Measurements from ENCODE around the gene BMP7.

BMP7 gene

DNA sequence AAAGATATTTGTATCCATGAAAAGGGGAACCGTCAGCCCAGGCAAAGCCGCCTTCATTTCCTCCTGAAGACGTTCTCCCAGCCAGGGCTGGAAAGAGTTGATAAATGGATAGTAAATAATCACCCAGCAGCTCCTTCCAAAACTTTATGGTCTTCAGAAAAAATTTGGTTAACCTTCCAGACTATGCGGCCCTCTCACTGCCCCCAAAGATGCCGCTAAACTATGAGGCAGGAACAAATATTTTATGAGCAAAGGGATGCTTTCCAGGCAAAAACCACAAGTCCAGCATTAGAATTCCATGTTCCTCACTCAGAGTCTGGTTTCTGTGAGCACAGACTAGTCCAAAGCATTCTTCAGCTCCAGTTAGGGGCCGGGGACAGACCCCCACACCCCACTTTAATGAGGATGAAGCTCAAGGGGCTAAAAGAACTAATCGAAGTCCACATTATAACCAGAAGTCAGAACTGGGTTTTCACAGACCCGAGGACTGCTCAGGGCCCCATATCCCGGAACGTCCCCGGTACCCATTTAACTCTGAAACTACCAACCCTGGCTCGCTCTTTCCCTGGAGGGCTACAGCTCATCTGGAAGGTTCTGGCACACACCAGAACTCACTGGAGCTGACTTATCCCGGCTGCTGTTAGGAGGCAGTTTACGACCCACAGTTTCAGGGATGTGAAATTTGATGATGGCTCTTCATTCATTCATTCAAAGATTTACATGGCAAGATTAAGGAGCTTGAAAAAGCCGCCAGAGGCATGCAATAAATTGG, 29.4 kb downstream of the BMP7 start:
- Histone ChIP-seq H3K9me3 (ENCODE audit: control insufficient read depth in 1 of 2, low read length in 2 of 2) (no peaks in the 10 kb centered on the region), H3K27me3 (ENCODE audit: low read depth, low read length) (no peaks in the 10 kb centered on the region), H3K4me1 (ENCODE audit: control insufficient read depth in 1 of 2, insufficient read depth in 2 of 2, low read length in 2 of 2) (peaks cover 0 to 4% of the 10 kb centered on the region in 2 donors), H3K27ac (ENCODE audit: low read length) (no peak overlapping the region), H3K36me3 (ENCODE audit: control insufficient read depth in 1 of 2, insufficient read depth in 2 of 2, low read length in 2 of 2) (no peaks in the 10 kb centered on the region), H3K4me3 (ENCODE audit: low read depth in 1 of 2, low read length in 2 of 2) (no peak overlapping the region)

DNA sequence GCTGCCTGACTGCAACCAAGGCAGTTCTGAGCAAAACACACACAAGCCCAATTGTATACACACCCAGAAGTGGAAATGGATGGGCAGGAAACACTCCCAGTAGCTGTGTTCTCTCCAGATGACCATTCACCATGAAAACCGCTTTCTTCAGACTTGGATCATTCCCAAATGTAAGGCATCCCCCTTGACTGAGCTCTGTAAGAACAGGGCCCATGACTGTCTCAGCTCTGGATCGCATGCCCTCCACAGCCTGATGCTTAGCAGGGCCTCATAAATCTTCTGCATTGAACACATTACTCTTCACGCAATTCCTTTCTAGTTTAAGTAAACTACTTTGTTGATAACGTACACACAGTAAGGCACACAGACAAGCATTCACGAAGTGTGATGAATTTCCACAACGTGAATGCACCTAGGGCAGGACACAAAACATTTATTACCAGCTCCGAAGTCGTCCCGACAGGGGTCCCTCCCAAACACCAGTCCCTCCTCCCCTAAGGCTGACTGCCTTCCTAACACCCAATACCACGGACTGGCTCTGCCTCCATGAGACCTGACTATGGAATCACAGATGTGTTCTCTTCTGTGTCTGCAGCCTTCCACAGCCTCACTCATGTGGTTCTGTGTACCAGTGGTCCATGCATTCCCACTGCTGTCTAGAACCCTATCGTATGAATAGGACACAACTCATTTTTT, 31.7 kb downstream of the BMP7 start:
- no peaks in the 10 kb centered on the region for H3K36me3 ChIP-seq (ENCODE audit: control insufficient read depth in 1 of 2, insufficient read depth in 2 of 2, low read length in 2 of 2)
- H3K27me3 ChIP-seq (ENCODE audit: low read depth, low read length) = no peaks in the 10 kb centered on the region
- no peaks in the 10 kb centered on the region for H3K9me3 ChIP-seq (ENCODE audit: control insufficient read depth in 1 of 2, low read length in 2 of 2)
- H3K4me1 ChIP-seq (ENCODE audit: control insufficient read depth in 1 of 2, insufficient read depth in 2 of 2, low read length in 2 of 2) = no peaks in the 10 kb centered on the region
- H3K27ac ChIP-seq (ENCODE audit: low read length) = no peak overlapping the region
- no peak overlapping the region for H3K4me3 ChIP-seq (ENCODE audit: low read depth in 1 of 2, low read length in 2 of 2)

DNA sequence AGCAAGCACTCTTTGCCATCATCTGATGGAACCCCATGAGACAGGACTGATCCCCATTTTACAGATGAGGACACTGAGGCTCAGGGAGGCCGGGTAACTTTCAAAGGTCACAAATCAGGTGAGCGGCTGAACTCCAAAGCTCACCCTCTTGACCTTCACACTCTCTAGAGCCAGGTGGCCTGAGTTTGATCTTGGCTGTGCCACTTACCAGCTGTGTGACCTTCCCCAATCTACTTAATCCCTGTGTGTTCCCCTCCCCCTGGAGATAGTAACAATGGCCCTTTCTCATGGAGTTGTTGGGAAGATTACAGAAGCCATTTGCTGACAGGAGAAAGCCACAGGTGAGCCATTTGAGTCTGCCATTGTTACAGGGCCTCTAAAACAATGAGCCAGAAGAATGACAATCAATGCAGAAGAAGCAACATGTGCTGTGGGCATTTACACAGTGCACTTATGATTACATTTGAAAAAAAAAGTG, 34.5 kb downstream of the BMP7 start:
- Histone ChIP-seq H3K27ac (ENCODE audit: low read length) (no peak overlapping the region), H3K9me3 (ENCODE audit: control insufficient read depth in 1 of 2, low read length in 2 of 2) (no peaks in the 10 kb centered on the region), H3K4me1 (ENCODE audit: control insufficient read depth in 1 of 2, insufficient read depth in 2 of 2, low read length in 2 of 2) (no peaks in the 10 kb centered on the region), H3K27me3 (ENCODE audit: low read depth, low read length) (no peaks in the 10 kb centered on the region), H3K4me3 (ENCODE audit: low read depth in 1 of 2, low read length in 2 of 2) (no peak overlapping the region), H3K36me3 (ENCODE audit: control insufficient read depth in 1 of 2, insufficient read depth in 2 of 2, low read length in 2 of 2) (no peaks in the 10 kb centered on the region)

DNA sequence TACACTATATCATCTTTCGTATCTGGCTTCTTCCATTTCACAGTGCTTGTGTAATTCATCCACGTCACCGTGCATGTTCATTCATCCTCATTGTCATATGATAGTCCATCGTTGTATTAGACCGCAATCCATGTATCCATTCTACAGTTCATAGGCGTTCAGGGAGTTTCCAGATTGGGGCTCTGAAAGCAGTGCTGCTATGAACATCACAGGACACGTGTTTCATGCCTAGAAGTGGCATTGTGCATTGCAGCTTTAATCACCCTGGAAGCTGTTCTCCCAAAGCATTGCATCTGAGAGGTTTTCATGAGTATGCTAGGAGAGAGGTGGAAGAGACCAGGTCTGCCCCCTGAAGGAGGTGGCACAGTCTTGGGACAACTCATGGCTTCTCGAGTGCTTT, 35.3 kb downstream of the BMP7 start:
- Histone ChIP-seq H3K36me3 (ENCODE audit: control insufficient read depth in 1 of 2, insufficient read depth in 2 of 2, low read length in 2 of 2) (no peaks in the 10 kb centered on the region), H3K27ac (ENCODE audit: low read length) (no peak overlapping the region), H3K4me3 (ENCODE audit: low read depth in 1 of 2, low read length in 2 of 2) (no peak overlapping the region), H3K9me3 (ENCODE audit: control insufficient read depth in 1 of 2, low read length in 2 of 2) (no peaks in the 10 kb centered on the region), H3K4me1 (ENCODE audit: control insufficient read depth in 1 of 2, insufficient read depth in 2 of 2, low read length in 2 of 2) (no peaks in the 10 kb centered on the region), H3K27me3 (ENCODE audit: low read depth, low read length) (no peaks in the 10 kb centered on the region)

DNA sequence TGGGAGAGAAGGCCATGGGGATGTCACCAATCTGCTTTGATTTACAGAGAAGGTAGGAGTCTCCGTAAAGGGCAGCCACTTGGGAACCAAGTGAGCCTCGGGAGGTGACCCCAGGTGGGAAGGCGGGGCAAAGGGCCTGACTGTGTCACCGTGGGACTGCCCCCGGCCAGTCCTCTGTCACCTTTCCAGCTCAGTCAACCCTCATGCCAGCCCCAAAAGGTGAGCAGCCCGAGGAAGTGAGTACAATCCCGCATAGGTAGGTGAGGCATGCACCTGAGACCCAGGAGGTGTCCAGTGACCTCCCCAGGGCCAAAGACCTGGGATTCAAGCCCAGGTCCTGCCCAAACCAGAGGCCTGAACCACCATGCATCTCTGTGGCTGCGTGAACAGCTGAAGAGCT, 36.2 kb downstream of the BMP7 start:
- Histone ChIP-seq H3K27ac (ENCODE audit: low read length) (no peak overlapping the region), H3K4me1 (ENCODE audit: control insufficient read depth in 1 of 2, insufficient read depth in 2 of 2, low read length in 2 of 2) (no peaks in the 10 kb centered on the region), H3K9me3 (ENCODE audit: control insufficient read depth in 1 of 2, low read length in 2 of 2) (no peaks in the 10 kb centered on the region), H3K36me3 (ENCODE audit: control insufficient read depth in 1 of 2, insufficient read depth in 2 of 2, low read length in 2 of 2) (no peaks in the 10 kb centered on the region), H3K27me3 (ENCODE audit: low read depth, low read length) (no peaks in the 10 kb centered on the region), H3K4me3 (ENCODE audit: low read depth in 1 of 2, low read length in 2 of 2) (no peak overlapping the region)

DNA sequence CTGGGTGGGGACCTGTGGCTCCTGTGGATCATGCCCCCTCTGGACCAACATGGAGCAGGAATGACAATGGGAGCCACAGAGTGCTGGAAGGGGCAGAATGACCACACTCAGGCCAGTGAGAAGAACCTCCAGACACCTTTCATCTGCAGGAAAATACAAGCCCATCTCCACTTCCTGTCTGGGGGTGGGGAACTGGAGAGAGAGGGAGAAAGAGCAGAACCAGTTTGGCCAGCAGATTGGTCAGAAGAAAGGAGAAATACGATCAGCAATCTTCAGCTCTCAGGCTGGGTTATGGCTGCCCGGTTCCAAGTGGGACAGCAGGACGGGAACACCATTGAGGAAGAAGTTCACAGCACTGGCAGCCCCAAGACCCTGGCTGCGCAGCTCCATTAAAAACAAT, 37.0 kb downstream of the BMP7 start:
- H3K9me3 ChIP-seq (ENCODE audit: control insufficient read depth in 1 of 2, low read length in 2 of 2) = no peaks in the 10 kb centered on the region
- no peak overlapping the region for H3K27ac ChIP-seq (ENCODE audit: low read length)
- H3K4me3 ChIP-seq (ENCODE audit: low read depth in 1 of 2, low read length in 2 of 2) = no peak overlapping the region
- H3K4me1 ChIP-seq (ENCODE audit: control insufficient read depth in 1 of 2, insufficient read depth in 2 of 2, low read length in 2 of 2) = no peaks in the 10 kb centered on the region
- no peaks in the 10 kb centered on the region for H3K36me3 ChIP-seq (ENCODE audit: control insufficient read depth in 1 of 2, insufficient read depth in 2 of 2, low read length in 2 of 2)
- no peaks in the 10 kb centered on the region for H3K27me3 ChIP-seq (ENCODE audit: low read depth, low read length)

DNA sequence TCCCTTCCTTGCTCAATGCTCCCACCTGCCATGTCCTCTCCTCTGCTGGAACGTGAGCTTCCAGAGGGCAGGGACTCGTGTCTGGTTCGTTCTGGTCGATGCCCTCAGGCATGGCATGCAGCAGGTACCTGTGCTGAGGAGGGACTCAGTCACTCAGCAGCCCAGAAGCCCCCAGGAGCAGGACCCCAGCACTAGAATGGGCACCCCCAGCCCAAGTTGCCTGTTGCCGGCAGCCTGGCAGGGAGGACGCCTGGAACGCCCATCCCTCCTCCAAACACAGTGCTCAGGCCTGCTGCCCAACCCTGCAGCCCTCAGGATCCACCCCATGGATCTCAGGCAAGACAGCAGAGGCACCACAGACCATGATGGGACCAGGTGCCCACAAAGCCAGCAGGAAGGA, 40.6 kb downstream of the BMP7 start:
- no peaks in the 10 kb centered on the region for H3K4me1 ChIP-seq (ENCODE audit: control insufficient read depth in 1 of 2, insufficient read depth in 2 of 2, low read length in 2 of 2)

DNA sequence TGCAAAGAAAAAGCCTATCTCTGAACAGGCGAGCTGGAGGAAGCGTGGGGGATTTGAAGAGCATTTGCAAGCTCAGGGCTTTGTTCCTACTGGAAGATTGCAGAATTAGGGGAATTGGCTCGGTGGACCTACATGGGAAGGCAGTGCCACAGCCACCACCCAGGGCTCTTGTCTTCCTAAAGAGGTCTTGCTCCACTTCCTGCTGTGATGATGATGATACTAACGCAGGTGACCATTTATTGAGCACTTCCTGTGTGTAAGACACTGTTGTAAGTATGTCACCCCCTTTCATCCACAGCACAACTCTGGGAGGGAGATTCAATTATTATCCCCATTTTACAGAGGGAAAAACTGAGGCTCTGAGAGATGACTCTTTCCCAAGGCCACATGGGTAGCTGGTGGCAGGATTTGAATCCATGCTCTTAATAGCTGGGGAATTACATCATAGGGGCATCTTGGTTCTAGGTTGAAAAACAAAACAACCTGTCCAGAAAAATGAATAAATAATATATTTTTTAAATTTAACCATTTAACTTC, 41.2 kb downstream of the BMP7 start:
- H3K9me3 ChIP-seq (ENCODE audit: control insufficient read depth in 1 of 2, low read length in 2 of 2) = no peaks in the 10 kb centered on the region
- no peak overlapping the region for H3K4me3 ChIP-seq (ENCODE audit: low read depth in 1 of 2, low read length in 2 of 2)
- no peaks in the 10 kb centered on the region for H3K4me1 ChIP-seq (ENCODE audit: control insufficient read depth in 1 of 2, insufficient read depth in 2 of 2, low read length in 2 of 2)
- H3K27me3 ChIP-seq (ENCODE audit: low read depth, low read length) = no peaks in the 10 kb centered on the region
- no peaks in the 10 kb centered on the region for H3K36me3 ChIP-seq (ENCODE audit: control insufficient read depth in 1 of 2, insufficient read depth in 2 of 2, low read length in 2 of 2)
- H3K27ac ChIP-seq (ENCODE audit: low read length) = no peak overlapping the region

More for the DNA sequence above, 40.6 kb downstream of the BMP7 start:
- Histone ChIP-seq H3K36me3 (ENCODE audit: control insufficient read depth in 1 of 2, insufficient read depth in 2 of 2, low read length in 2 of 2) (no peaks in the 10 kb centered on the region), H3K27me3 (ENCODE audit: low read depth, low read length) (no peaks in the 10 kb centered on the region), H3K9me3 (ENCODE audit: control insufficient read depth in 1 of 2, low read length in 2 of 2) (no peaks in the 10 kb centered on the region), H3K27ac (ENCODE audit: low read length) (no peak overlapping the region), H3K4me3 (ENCODE audit: low read depth in 1 of 2, low read length in 2 of 2) (no peak overlapping the region)

DNA sequence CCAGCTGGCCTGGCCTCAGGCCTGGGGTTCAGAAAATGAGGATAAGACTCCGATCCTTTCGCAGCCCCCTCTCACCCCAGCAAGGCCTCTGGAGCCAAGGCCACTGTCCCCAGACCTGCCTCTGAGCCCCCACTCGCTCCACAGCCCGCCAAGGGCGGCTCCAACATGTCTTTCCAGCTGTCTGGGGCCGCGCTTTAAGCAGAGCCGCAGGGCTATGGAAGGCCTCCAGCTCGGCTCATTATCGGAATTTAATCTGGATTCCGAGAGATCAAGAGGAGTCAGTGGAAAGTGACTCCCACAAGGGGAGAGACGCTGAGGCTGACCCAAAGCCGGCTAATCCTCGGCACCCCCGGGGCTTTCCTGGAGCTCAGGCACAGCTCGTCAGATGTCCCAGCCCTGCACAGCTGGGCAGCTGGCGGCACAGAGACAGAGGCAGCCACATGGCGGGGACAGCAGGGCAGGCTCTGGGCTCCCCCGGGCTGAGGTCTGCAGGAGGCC, 41.8 kb downstream of the BMP7 start:
- no peaks in the 10 kb centered on the region for H3K36me3 ChIP-seq (ENCODE audit: control insufficient read depth in 1 of 2, insufficient read depth in 2 of 2, low read length in 2 of 2)
- H3K27ac ChIP-seq (ENCODE audit: low read length) = no peak overlapping the region
- no peaks in the 10 kb centered on the region for H3K9me3 ChIP-seq (ENCODE audit: control insufficient read depth in 1 of 2, low read length in 2 of 2)
- no peak overlapping the region for H3K4me3 ChIP-seq (ENCODE audit: low read depth in 1 of 2, low read length in 2 of 2)
- no peaks in the 10 kb centered on the region for H3K27me3 ChIP-seq (ENCODE audit: low read depth, low read length)
- no peaks in the 10 kb centered on the region for H3K4me1 ChIP-seq (ENCODE audit: control insufficient read depth in 1 of 2, insufficient read depth in 2 of 2, low read length in 2 of 2)

DNA sequence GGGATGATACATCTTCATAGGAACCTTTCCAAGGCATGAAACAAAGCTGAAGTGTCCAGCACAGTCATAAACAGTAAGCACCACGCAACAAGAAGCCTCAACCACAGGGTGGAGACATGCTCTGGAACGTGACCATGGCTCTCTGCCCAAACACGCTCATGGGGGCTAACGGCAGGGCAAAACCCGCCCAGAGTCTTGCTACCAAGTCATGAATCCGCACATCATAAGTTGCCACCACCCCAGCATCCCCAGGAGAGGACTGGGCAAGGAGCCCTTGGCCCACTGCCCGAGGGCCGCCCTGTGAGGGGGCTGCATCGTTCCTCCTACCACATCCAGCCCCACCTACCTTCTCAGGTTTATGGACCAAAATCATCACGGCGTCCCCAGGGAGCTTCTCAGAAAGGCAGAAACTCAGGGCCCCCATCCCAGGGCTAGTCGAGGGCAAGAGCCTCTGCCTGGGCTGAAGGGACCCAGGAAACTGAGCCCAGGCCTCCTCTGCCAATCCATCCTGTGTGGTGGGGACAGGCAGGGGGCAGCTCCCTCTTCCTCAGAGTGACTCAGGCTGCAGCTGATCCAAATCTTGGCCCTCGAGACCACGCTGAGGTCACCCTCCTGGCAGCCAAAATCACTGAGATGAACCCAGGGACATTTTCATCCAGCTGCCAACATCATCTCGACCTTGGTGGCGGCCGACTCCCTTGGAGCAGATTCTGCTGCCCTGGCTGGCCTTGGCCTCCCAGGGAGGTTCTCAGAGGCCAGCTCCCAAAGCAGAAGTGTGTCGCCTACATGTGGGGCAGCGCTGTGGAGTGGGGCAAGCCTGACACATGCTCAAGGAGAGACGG, 42.6 kb downstream of the BMP7 start:
- Histone ChIP-seq H3K9me3 (ENCODE audit: control insufficient read depth in 1 of 2, low read length in 2 of 2) (no peaks in the 10 kb centered on the region), H3K4me1 (ENCODE audit: control insufficient read depth in 1 of 2, insufficient read depth in 2 of 2, low read length in 2 of 2) (no peaks in the 10 kb centered on the region), H3K27ac (ENCODE audit: low read length) (no peak overlapping the region), H3K27me3 (ENCODE audit: low read depth, low read length) (no peaks in the 10 kb centered on the region), H3K4me3 (ENCODE audit: low read depth in 1 of 2, low read length in 2 of 2) (no peak overlapping the region), H3K36me3 (ENCODE audit: control insufficient read depth in 1 of 2, insufficient read depth in 2 of 2, low read length in 2 of 2) (no peaks in the 10 kb centered on the region)

DNA sequence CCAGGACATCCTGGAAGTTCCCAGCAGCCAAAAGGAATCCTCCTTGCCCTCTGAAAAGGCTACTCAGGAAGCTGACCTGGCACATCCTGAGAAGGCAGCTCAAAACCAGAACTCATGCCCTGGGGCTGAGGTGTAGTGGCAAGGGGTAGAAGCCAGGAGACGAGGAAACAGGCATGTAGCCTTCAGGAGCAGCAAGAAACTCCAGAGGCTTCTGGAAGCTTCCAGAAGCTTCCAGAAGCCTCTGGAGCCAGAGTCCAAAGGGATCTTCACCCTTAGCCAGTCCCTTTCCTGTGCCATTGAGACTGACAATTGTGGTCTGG, 43.9 kb downstream of the BMP7 start:
- H3K36me3 ChIP-seq (ENCODE audit: control insufficient read depth in 1 of 2, insufficient read depth in 2 of 2, low read length in 2 of 2) = no peaks in the 10 kb centered on the region
- H3K4me1 ChIP-seq (ENCODE audit: control insufficient read depth in 1 of 2, insufficient read depth in 2 of 2, low read length in 2 of 2) = no peaks in the 10 kb centered on the region
- H3K9me3 ChIP-seq (ENCODE audit: control insufficient read depth in 1 of 2, low read length in 2 of 2) = no peaks in the 10 kb centered on the region
- H3K4me3 ChIP-seq (ENCODE audit: low read depth in 1 of 2, low read length in 2 of 2) = no peak overlapping the region
- no peaks in the 10 kb centered on the region for H3K27me3 ChIP-seq (ENCODE audit: low read depth, low read length)
- H3K27ac ChIP-seq (ENCODE audit: low read length) = no peak overlapping the region

All from muscle layer of duodenum (tissue), 2 donors.